Mesenchymal stem cell (in vitro differentiated cells and primary cell): Measurements from ENCODE around the gene SHF. TPM values are rescaled to one million over a fixed set of nuclear protein-coding genes. Genes with fewer than 3 reads are reported as not detected.
A peak's percentile ranks its signal among the peaks of the same experiment; 100 is the strongest.
"Not testable (repeated sequence)": the region's sequence is repeated elsewhere in the genome, so short reads cannot be mapped to it uniquely, and the experiment has no call there.

Experiments
- DNase-seq: peaks from one replicate; pipeline ENCODE4 v3.0.0-alpha.2; 2013
- H2AFZ ChIP-seq: one replicate; pipeline ENCODE4 v1.6.1; 2013; ENCODE audit warnings: low read depth, mild to moderate bottlenecking, control low read depth, inconsistent platforms, low read length, moderate library complexity
- H2AK5ac ChIP-seq: 2 replicates; pipeline ENCODE4 v1.6.1; 2013; ENCODE audit warnings: low read length, moderate library complexity, mild to moderate bottlenecking, inconsistent platforms; ENCODE audit not compliant: severe bottlenecking
- H2BK120ac ChIP-seq: one replicate; pipeline ENCODE4 v1.6.1; 2013; ENCODE audit warnings: low read depth, mild to moderate bottlenecking, inconsistent platforms, low read length, moderate library complexity
- H2BK12ac ChIP-seq, 2 experiments: one replicate each; pipeline ENCODE4 v1.6.1; 2013; ENCODE audit warnings: inconsistent platforms in 2 of 2, low read length in 2 of 2, mild to moderate bottlenecking in 2 of 2, moderate library complexity in 2 of 2, control low read depth in 1 of 2
- H2BK15ac ChIP-seq: one replicate; pipeline ENCODE4 v1.6.1; 2013; ENCODE audit warnings: mild to moderate bottlenecking, low read depth, inconsistent platforms; ENCODE audit not compliant: poor library complexity, severe bottlenecking
- H2BK5ac ChIP-seq: 2 replicates; pipeline ENCODE4 v1.6.1; 2013; ENCODE audit warnings: low read depth, mild to moderate bottlenecking, low read length, control low read depth, inconsistent platforms; ENCODE audit not compliant: poor library complexity, severe bottlenecking
- H3K14ac ChIP-seq, 2 experiments: one replicate each; pipeline ENCODE4 v1.6.1; 2013; ENCODE audit warnings: inconsistent platforms in 2 of 2, low read length in 2 of 2, control low read depth in 1 of 2, mild to moderate bottlenecking in 1 of 2, moderate library complexity in 1 of 2
- H3K18ac ChIP-seq, 2 experiments: one replicate each; pipeline ENCODE4 v1.6.1; 2013; ENCODE audit warnings: inconsistent platforms in 2 of 2, low read length in 2 of 2, control low read depth in 1 of 2, low read depth in 1 of 2, mild to moderate bottlenecking in 1 of 2
- H3K23ac ChIP-seq, 2 experiments: one replicate each; pipeline ENCODE4 v1.6.1; 2013; ENCODE audit warnings: inconsistent platforms in 2 of 2, low read length in 2 of 2, mild to moderate bottlenecking in 2 of 2, moderate library complexity in 2 of 2, control low read depth in 1 of 2
- H3K27ac ChIP-seq: 2 replicates; pipeline ENCODE4 v1.5.1; 2013; ENCODE audit warnings: mild to moderate bottlenecking, moderate library complexity, low read length, control low read depth, inconsistent platforms; ENCODE audit not compliant: poor library complexity, severe bottlenecking
- H3K27me3 ChIP-seq, 2 experiments: 2 replicates each; pipeline versions ENCODE4 v1.6.1 to v1.7.0; 2013; ENCODE audit warnings: low read length in 2 of 2, mild to moderate bottlenecking in 2 of 2, moderate library complexity in 2 of 2, control low read depth in 1 of 2, inconsistent platforms in 1 of 2; ENCODE audit not compliant: control insufficient read depth in 1 of 2, insufficient read depth in 1 of 2
- H3K36me3 ChIP-seq, 2 experiments: 2 replicates each; pipeline versions ENCODE4 v1.6.1 to v1.7.0; 2013; ENCODE audit warnings: low read length in 2 of 2, control low read depth in 1 of 2, inconsistent platforms in 1 of 2, low read depth in 1 of 2, mild to moderate bottlenecking in 1 of 2; ENCODE audit not compliant: insufficient read depth in 2 of 2, control insufficient read depth in 1 of 2
- H3K4ac ChIP-seq, 2 experiments: one replicate each; pipeline ENCODE4 v1.6.1; 2013; ENCODE audit warnings: inconsistent platforms in 2 of 2, low read length in 2 of 2, mild to moderate bottlenecking in 2 of 2, moderate library complexity in 2 of 2, control low read depth in 1 of 2, low read depth in 1 of 2
- H3K4me1 ChIP-seq: 2 replicates; pipeline ENCODE4 v1.6.1; 2013; ENCODE audit warnings: low read depth, low read length, control low read depth; ENCODE audit not compliant: control insufficient read depth, insufficient read depth
- H3K4me2 ChIP-seq: 2 replicates; pipeline ENCODE4 v1.6.1; 2013; ENCODE audit warnings: low read length, mild to moderate bottlenecking, inconsistent platforms; ENCODE audit not compliant: poor library complexity, severe bottlenecking
- H3K4me3 ChIP-seq, 2 experiments: 2 replicates each; pipeline versions ENCODE4 v1.5.1 to v1.7.0; 2013; ENCODE audit warnings: low read length in 2 of 2, mild to moderate bottlenecking in 2 of 2, control low read depth in 1 of 2, low read depth in 1 of 2; ENCODE audit not compliant: insufficient read depth in 1 of 2
- H3K79me1 ChIP-seq: replicated peaks from 2 replicates; pipeline ENCODE4 v1.6.1; 2013; ENCODE audit warnings: mild to moderate bottlenecking, control low read depth, low read length, inconsistent platforms; ENCODE audit not compliant: poor library complexity, severe bottlenecking
- H3K9ac ChIP-seq: 2 replicates; pipeline ENCODE4 v1.7.0; 2013; ENCODE audit warnings: mild to moderate bottlenecking, low read length, moderate library complexity
- H3K9me3 ChIP-seq: 2 replicates; pipeline ENCODE4 v1.7.0; 2013; ENCODE audit warnings: mild to moderate bottlenecking, low read length; ENCODE audit not compliant: control insufficient read depth
- H4K8ac ChIP-seq: one replicate; pipeline ENCODE4 v1.6.1; 2013; ENCODE audit warnings: inconsistent platforms, mild to moderate bottlenecking, low read length, moderate library complexity
- H4K91ac ChIP-seq: one replicate; pipeline ENCODE4 v1.6.1; 2013; ENCODE audit warnings: mild to moderate bottlenecking, low read length, inconsistent platforms
- WGBS: methylation state at CpG from one replicate; pipeline ENCODE4 v1.1.7; 2013; ENCODE audit warnings: mixed read lengths; 5-methylcytosine and 5-hydroxymethylcytosine counted together
- polyA plus RNA-seq, 2 experiments: library from polyadenylated mRNA; stranded (reverse); fragments of 200-250 nt; gene quantifications; one replicate each; pipeline ENCODE4 v1.2.3, GENCODE V29; 2013

The SHF gene, protein sequence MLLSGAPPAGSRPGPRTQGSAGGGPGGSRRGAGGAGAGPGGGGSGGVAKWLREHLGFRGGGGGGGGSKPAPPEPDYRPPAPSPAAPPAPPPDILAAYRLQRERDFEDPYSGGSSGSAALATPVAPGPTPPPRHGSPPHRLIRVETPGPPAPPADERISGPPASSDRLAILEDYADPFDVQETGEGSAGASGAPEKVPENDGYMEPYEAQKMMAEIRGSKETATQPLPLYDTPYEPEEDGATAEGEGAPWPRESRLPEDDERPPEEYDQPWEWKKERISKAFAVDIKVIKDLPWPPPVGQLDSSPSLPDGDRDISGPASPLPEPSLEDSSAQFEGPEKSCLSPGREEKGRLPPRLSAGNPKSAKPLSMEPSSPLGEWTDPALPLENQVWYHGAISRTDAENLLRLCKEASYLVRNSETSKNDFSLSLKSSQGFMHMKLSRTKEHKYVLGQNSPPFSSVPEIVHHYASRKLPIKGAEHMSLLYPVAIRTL
- 1.3 TPM for polyA plus RNA-seq (2013, experiment 1 of 2)
- polyA plus RNA-seq (2013, experiment 2 of 2): 1.8 TPM

GRCh38 chr15:45187894-45188830 lies at the start of gene SHF:
TSS of gene SHF (minus strand) at chr15:45187966. CDS start at chr15:45187951, 15 bp downstream.
- Histone ChIP-seq H2BK120ac (peak within 1 kb of the TSS; percentile 45), H3K79me1 (peaks cover 12% of the 10 kb centered on the region), H3K9ac (peak within 1 kb of the TSS; percentile 82), H2BK5ac (no peak within 1 kb of the TSS), H3K27me3 (peaks cover 9 to 23% of the 10 kb centered on the region in 2 experiments), H3K23ac (no peak within 1 kb of the TSS), H3K18ac (peak within 1 kb of the TSS in 1 of 2 experiments; percentile 4), H3K14ac (no peak within 1 kb of the TSS), H2AFZ (no peak within 1 kb of the TSS), H3K4me1 (peaks cover 27% of the 10 kb centered on the region), H2BK15ac (peak within 1 kb of the TSS; percentile 9), H2AK5ac (peak within 1 kb of the TSS; percentile 6), H3K36me3 (no peaks in the 10 kb centered on the region), H3K4me2 (peak within 1 kb of the TSS; percentile 85), H2BK12ac (no peak within 1 kb of the TSS), H3K9me3 (no peaks in the 10 kb centered on the region), H3K4me3 (peak within 1 kb of the TSS; percentile 59 to 84), H3K27ac (no peak within 1 kb of the TSS), H3K4ac (peak within 1 kb of the TSS in 1 of 2 experiments; percentile 42), H4K91ac (no peak within 1 kb of the TSS), H4K8ac (no peak within 1 kb of the TSS)
- DNase-seq: peak; percentile 43
- WGBS: 4% methylated on average over 32 of the region's 57 CpGs

- H2BK12ac ChIP-seq, H3K14ac ChIP-seq, H3K4me2 ChIP-seq, H3K4me1 ChIP-seq, H4K8ac ChIP-seq, H2AFZ ChIP-seq, H4K91ac ChIP-seq, H2AK5ac ChIP-seq, DNase-seq, H3K27ac ChIP-seq, H3K36me3 ChIP-seq, H3K23ac ChIP-seq, H3K9ac ChIP-seq, H3K79me1 ChIP-seq, H3K27me3 ChIP-seq, H2BK5ac ChIP-seq, H2BK15ac ChIP-seq, H3K4ac ChIP-seq, H2BK120ac ChIP-seq, H3K18ac ChIP-seq, H3K4me3 ChIP-seq: not testable (repeated sequence)
- H3K9me3 ChIP-seq: peaks cover 43% of the 10 kb centered on the region
- WGBS: 47% methylated on average over 6 of the region's 6 CpGs
Measured at GRCh38 chr15:45236806-45237205, 49.0 kb upstream of the SHF start.

- WGBS: 71% methylated on average over 10 of the region's 11 CpGs
Measured at GRCh38 chr15:45234562-45235235, 46.9 kb upstream of the SHF start.

More at GRCh38 chr15:45234562-45235235, 46.9 kb upstream of the SHF start:
- H2BK15ac ChIP-seq: no peak overlapping the region
- no peak overlapping the region for H3K18ac ChIP-seq
- H3K9ac ChIP-seq: no peak overlapping the region
- no peak overlapping the region for H3K4ac ChIP-seq
- H2BK12ac ChIP-seq: no peak overlapping the region
- no peak overlapping the region for H3K14ac ChIP-seq
- no peak overlapping the region for H4K8ac ChIP-seq
- H3K4me3 ChIP-seq: no peak overlapping the region
- no peak overlapping the region for H3K4me2 ChIP-seq
- no peak for DNase-seq
- no peaks in the 10 kb centered on the region for H3K79me1 ChIP-seq
- H3K27me3 ChIP-seq: no peaks in the 10 kb centered on the region
- H3K36me3 ChIP-seq: no peaks in the 10 kb centered on the region
- H2AFZ ChIP-seq: no peak overlapping the region
- no peak overlapping the region for H3K27ac ChIP-seq
- H3K9me3 ChIP-seq: peaks cover 26% of the 10 kb centered on the region
- no peak overlapping the region for H4K91ac ChIP-seq
- no peak overlapping the region for H2BK5ac ChIP-seq
- no peak overlapping the region for H3K23ac ChIP-seq
- no peak overlapping the region for H2AK5ac ChIP-seq
- no peaks in the 10 kb centered on the region for H3K4me1 ChIP-seq
- H2BK120ac ChIP-seq: no peak overlapping the region
